Retinal pigment epithelial cell (primary cell): Measurements from ENCODE around the gene ZFAND2B.
A peak's percentile ranks its signal among the peaks of the same experiment; 100 is the strongest.

ENCODE experiments used
- DNase-seq: peaks from one replicate; pipeline ENCODE4 v3.0.0-alpha.2; 2010; ENCODE audit warnings: low read depth
- H3K4me3 ChIP-seq: 2 replicates; pipeline ENCODE4 v1.5.1; 2011; ENCODE audit warnings: mild to moderate bottlenecking, low read length, control low read depth, moderate library complexity
- CTCF ChIP-seq: conservative IDR thresholded peaks from 2 replicates; pipeline ENCODE4 v1.5.1; 2011; ENCODE audit warnings: low read depth, low read length, control low read depth, inconsistent platforms

Gene ZFAND2B

GRCh38 chr2:219228041-219228910 is 21.7 kb downstream of the ZFAND2B start:
- no peak for DNase-seq

GRCh38 chr2:219228911-219229304 is 22.3 kb downstream of the ZFAND2B start:
- TF ChIP-seq CTCF = no peak
- H3K4me3 ChIP-seq = peak overlapping the region; percentile 87
- DNase-seq = no peak

More at GRCh38 chr2:219228041-219228910, 21.7 kb downstream of the ZFAND2B start:
- no peak for TF ChIP-seq CTCF
- H3K4me3 ChIP-seq = peak overlapping the region; percentile 87

- no peak for TF ChIP-seq CTCF
- H3K4me3 ChIP-seq = peak within 1 kb of the TSS; percentile 87
These were observed 22.9 kb downstream of the ZFAND2B start, which contains the start of the genes ANKZF1 and ATG9A for GRCh38 chr2:219229305-219230058. Gene ANKZF1, plus strand, starts transcription at chr2:219229806. Its CDS starts 452 bp downstream, at chr2:219230258. Gene ATG9A, minus strand, starts transcription at chr2:219229636. Its CDS starts 1,612 bp downstream, at chr2:219228024.

GRCh38 chr2:219230059-219230540 is 23.5 kb downstream of the ZFAND2B start:
- no peak for TF ChIP-seq CTCF
- H3K4me3 ChIP-seq = peak overlapping the region; percentile 87
- DNase-seq = no peak

More at GRCh38 chr2:219229305-219230058, 22.9 kb downstream of the ZFAND2B start, which contains the start of the genes ANKZF1 and ATG9A:
- peak; percentile 97 for DNase-seq

GRCh38 chr2:219234331-219234730 is 27.7 kb downstream of the ZFAND2B start:
- TF ChIP-seq CTCF = no peak
- DNase-seq = no peak
- no peak overlapping the region for H3K4me3 ChIP-seq

- no peak for DNase-seq
- no peak for TF ChIP-seq CTCF
- H3K4me3 ChIP-seq = peak overlapping the region; percentile 11
These were observed 36.7 kb downstream of the ZFAND2B start for GRCh38 chr2:219243291-219243761.
